Right hindlimb (tissue), 1 donor: ENCODE data around the gene BRME1.

ENCODE experiments used
- DNase-seq: peaks from one replicate; pipeline ENCODE4 v3.0.0-alpha.2; 2018

BRME1 gene

GRCh38 chr19:13843104-13843921 lies 62.6 kb downstream of the BRME1 start:
- DNase-seq, result peak; percentile 67

GRCh38 chr19:13842291-13843103 lies 63.4 kb downstream of the BRME1 start:
- DNase-seq, result peak; percentile 93

- no peak for DNase-seq
These were observed 64.0 kb downstream of the BRME1 start for GRCh38 chr19:13841962-13842290.

GRCh38 chr19:13841086-13841961 lies 64.6 kb downstream of the BRME1 start:
- peak; percentile 57 for DNase-seq

- DNase-seq, result peak; percentile 59
These were observed 65.4 kb downstream of the BRME1 start for GRCh38 chr19:13840305-13841085.

GRCh38 chr19:13839938-13840304 lies 66.0 kb downstream of the BRME1 start:
- no peak for DNase-seq

- peak; percentile 92 for DNase-seq
These were observed 66.6 kb downstream of the BRME1 start for GRCh38 chr19:13839130-13839937.

- no peak for DNase-seq
These were observed 67.3 kb downstream of the BRME1 start for GRCh38 chr19:13838435-13839129.

- DNase-seq, result peak; percentile 55
These were observed 69.9 kb downstream of the BRME1 start for GRCh38 chr19:13835791-13836723.

GRCh38 chr19:13834244-13835069 lies 71.5 kb downstream of the BRME1 start:
- DNase-seq, result no peak

- DNase-seq, result peak; percentile 93
These were observed 72.3 kb downstream of the BRME1 start for GRCh38 chr19:13833330-13834243.
